RKO (cell line): ENCODE measurements around the gene BLOC1S1.
"Not testable (repeated sequence)": the region's sequence is repeated elsewhere in the genome, so short reads cannot be mapped to it uniquely, and the experiment has no call there.

Experiments
- DNase-seq: peaks from one replicate; pipeline ENCODE4 v3.0.0-alpha.2; 2016; ENCODE audit warnings: low spot score

The BLOC1S1 gene

GRCh38 chr12:55745361-55746173 is 29.7 kb downstream of the BLOC1S1 start:
- no peak for DNase-seq

GRCh38 chr12:55746174-55746912 is 30.5 kb downstream of the BLOC1S1 start:
- DNase-seq = no peak

DNA sequence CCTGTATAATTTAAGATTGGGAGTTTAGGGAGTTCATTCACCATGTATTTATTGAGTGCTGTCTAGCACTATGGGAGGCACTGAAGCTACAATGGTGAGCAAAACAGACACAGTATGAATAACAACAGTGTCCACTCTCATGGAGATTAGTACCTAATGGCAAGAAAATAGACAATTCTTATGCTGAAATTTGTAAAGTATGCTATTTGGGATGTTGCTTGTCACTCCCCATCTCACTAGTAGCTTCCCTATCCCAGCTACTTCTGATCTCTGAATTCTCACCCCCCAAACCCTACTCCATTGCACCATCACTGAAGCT is 31.0 kb downstream of the BLOC1S1 start:
- DNase-seq = no peak

DNA sequence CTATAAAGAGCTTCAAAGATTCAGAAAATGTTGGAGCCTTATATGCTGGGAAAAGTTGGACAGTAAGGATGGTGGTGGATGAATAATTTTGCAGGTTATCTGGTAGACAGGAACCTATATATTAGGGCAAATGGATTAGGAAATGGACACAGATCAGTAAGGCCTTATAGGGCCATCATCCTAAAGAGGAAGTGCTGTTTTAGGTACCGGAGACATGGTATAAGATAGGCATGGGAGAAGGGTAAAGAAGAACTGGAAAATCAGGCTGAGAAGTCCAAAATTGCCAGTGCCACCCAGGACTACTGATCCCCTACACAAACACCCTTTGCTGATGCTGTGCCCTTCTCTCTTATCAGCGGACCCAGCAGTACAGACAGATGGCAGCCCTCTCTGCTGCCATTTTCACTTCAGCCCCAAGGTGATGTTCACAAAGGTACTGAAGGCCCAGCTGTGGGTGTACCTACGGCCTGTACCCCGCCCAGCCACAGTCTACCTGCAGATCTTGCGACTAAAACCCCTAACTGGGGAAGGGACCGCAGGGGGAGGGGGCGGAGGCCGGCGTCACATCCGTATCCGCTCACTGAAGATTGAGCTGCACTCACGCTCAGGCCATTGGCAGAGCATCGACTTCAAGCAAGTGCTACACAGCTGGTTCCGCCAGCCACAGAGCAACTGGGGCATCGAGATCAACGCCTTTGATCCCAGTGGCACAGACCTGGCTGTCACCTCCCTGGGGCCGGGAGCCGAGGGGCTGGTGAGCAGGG is 32.6 kb downstream of the BLOC1S1 start:
- no peak for DNase-seq

DNA sequence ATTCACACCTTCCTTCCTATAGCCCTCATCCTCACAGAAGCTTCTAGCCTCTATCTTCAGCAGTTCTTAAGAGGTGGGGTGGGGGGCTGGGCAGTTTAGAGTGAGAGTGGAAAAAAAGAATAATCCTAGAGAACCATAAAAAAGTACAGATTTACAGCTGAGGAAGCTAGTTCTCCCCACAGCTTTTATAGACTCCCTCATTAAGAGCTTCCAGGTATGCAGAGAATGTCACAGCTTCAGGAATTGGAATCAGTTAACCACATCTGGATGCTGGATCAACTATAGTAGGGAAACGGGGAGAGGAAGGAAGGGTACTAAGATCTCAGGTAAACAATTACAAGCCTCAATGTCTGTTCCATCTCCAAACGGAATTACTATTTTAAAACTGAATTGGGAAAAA is 39.4 kb downstream of the BLOC1S1 start:
- no peak for DNase-seq

DNA sequence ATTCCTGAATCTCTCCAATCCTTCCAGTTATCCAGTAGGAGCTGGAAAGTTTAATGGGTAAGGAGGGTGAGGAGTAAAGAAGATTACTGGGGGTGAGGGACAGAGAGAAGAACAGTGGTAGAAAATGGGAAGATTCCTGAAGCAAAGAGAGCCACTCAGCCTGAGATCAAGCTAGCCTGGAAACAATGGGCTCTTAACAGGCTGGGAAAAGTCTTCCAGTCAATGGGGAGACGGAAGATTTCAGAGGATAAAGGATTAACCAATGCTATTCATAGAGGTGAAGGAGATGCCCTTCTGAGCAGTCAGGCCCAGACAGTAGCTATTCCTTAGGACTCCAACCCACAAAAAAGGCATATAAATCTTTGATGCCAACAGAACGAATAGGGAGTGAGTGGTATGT is 41.9 kb downstream of the BLOC1S1 start:
- no peak for DNase-seq

DNA sequence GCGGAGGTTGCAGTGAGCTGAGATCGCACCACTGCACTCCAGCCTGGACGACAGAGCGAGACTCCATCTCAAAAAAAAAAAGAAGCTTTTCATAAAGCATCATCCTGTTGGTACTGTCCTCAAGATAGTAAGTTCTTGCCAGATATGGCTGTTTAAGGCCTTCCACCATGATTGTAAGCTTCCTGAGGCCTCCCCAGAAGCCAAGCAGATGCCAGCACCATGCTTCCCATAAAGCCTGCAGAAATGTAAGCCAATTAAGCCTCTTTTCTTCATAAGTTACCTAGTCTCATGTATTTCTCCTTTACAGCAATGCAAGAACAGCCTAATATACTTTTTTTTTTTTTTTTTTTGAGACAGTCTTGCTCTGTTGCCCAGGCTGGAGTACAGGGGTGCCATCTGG is 42.7 kb downstream of the BLOC1S1 start:
- DNase-seq = not testable (repeated sequence)

GRCh38 chr12:55760663-55761062 is 44.8 kb downstream of the BLOC1S1 start:
- DNase-seq = no peak

GRCh38 chr12:55762646-55763045 is 46.8 kb downstream of the BLOC1S1 start:
- DNase-seq = no peak

DNA sequence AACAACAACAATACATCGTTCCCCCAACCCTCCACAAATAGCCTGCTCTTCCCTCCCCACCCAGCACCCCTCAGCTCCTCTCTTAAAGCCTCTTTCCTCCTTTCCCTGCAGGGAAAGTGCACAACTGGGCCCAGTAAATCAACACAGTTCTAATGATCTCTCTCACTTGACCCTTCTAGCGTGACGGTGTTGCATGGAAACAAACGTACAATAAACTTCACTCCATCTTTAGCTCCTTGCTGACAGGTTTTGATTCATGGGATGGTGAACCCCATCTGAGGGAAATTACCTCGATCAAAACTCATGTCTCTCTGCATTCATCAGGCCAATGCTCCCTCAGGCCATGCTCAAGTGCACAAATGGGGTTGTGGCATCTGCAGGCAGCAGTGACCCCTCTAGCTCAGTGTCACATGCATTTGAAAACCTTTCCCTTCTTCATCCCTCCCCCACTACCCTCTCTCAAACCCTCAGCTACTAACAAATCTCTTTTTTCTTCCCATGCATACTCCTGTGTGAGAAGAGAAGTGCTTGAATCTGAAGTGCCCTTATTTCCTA is 50.0 kb downstream of the BLOC1S1 start:
- DNase-seq = no peak

DNA sequence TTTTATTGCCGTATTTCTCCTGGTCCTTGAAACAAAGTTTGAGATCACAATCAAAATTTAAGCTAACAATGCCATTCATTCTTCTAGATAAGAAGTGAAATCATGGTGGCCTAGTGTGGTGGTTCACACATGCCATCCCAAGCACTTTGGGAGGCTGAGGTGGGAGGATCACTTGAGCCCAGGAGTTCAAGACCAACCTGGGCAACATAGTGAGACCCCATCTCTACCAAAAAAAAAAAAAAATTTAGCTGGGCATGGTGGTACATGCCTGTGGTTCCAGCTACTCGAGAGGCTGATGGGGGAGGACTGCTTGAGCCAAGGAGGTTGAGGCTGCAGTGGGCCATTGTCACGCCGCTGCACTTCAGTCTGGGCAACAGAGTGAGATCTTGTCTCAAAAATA is 51.3 kb downstream of the BLOC1S1 start:
- no peak for DNase-seq
